MG63 (cell line): ENCODE measurements around the gene SLC4A11. TPM values are rescaled to one million over a fixed set of nuclear protein-coding genes. Genes with fewer than 3 reads are reported as not detected.
A peak's percentile ranks its signal among the peaks of the same experiment; 100 is the strongest.

Source experiments
- DNase-seq: peaks from one replicate; pipeline ENCODE4 v3.0.0-alpha.2; 2020
- H3K27me3 ChIP-seq: fragments of 250-450 bp; sonication (Bioruptor Pico); 2 replicates; pipeline ENCODE4 v1.5.1; 2020; ENCODE audit warnings: mild to moderate bottlenecking, moderate library complexity
- H3K36me3 ChIP-seq: fragments of 250-450 bp; sonication (Bioruptor Pico); 2 replicates; pipeline ENCODE4 v1.5.1; 2020; ENCODE audit warnings: mild to moderate bottlenecking, moderate library complexity
- H3K4me3 ChIP-seq: fragments of 250-450 bp; sonication (Bioruptor Pico); 2 replicates; pipeline ENCODE4 v1.5.1; 2020; ENCODE audit warnings: mild to moderate bottlenecking, moderate library complexity
- H3K9me3 ChIP-seq: fragments of 250-450 bp; sonication (Bioruptor Pico); 2 replicates; pipeline ENCODE4 v1.5.1; 2020; ENCODE audit warnings: mild to moderate bottlenecking, moderate library complexity
- total RNA-seq: library from RNA; depleted of rRNA; stranded (reverse); fragments of >200 nt; shearing (Covaris generic); gene quantifications from 2 replicates; pipeline ENCODE4 v1.2.3, GENCODE V29; 2014; ENCODE audit warnings: low replicate concordance; rRNA removed

SLC4A11 gene
- 0.20 TPM in 1 of 2 replicates, not detected in the other for total RNA-seq

DNA sequence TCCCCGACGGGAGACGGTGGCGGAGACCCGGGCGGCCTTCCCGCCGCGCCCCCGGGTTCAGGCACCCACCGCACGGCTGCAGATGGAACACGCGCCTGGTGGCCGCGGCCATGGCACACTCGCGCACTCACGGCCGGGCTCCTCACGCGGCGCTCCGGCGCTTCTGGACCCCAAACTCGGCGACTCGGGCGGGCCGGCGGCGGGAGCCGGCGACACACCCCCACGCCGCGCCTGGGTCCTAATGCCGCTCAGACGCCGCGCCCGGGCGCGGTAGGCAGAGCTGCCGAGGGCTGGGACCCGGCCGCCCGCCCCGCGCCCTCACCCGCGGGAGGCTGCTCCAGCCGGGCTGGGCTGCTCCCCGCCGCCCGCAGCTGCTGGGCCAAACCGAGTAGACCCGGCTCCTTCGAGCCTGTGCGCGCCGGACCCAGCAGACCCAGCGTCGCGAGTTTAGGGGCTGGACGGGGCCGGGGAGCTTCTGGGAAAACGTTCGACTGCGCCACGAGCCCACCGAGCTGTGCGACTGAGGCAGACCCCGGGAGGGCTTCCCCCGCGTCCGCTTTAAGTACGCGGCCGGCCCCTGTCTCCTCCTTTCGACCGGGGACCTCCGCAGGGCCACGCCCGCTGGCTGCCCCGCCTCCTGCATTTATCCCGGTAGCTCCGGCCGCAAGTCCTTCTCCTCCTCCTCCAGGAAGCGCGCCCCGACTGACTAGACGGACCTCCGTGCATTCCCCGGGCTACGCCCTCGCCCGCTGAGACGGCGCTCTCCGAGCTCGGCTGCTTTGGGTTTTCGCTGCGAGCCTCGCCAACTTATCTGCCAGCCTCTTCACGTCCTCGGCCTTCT is at the start of gene SLC4A11:
Gene SLC4A11 (minus strand): TSS at position 165 of the 841 bp plus-strand sequence. CDS start 53 bp downstream, at position 112.
- Histone ChIP-seq H3K27me3 (peaks cover 16% of the 10 kb centered on the region), H3K36me3 (no peaks in the 10 kb centered on the region), H3K4me3 (peak within 1 kb of the TSS; percentile 48), H3K9me3 (no peaks in the 10 kb centered on the region)
- DNase-seq, result peak; percentile 65

DNA sequence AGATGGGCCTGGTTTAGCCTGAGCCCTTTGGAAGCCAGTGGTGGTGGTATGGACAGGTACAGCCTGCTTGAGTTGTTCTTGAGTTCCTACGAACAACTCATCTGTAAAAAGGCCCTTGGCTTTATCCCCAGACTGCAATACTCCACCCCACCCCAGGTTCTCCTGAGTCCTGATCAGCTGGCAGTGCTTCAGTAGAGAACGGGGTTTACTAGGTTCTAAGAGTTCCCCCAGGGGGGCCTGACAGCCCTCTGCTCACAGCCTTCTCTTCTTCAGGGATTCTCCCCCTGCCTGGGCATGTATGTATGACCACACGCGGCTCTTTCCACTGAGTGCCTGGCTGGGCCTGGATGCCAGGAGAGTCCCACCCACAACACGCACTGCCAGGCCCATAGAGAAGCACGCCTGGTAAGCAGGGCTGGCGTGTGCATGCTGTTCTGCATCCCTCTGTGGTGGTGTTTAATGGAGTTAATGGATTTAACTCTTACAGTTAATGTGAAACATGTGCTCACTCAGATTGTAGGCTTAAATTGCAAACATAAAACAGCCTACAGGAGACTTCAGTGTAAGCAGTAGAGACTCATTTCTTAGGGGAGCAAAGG is 44.3 kb upstream of the SLC4A11 start:
- Histone ChIP-seq H3K36me3 (no peaks in the 10 kb centered on the region), H3K27me3 (no peaks in the 10 kb centered on the region), H3K4me3 (no peak overlapping the region), H3K9me3 (no peaks in the 10 kb centered on the region)
- DNase-seq, result no peak

GRCh38 chr20:3282271-3283221 is 43.6 kb upstream of the SLC4A11 start:
- no peak for DNase-seq
- H3K36me3 ChIP-seq, result no peaks in the 10 kb centered on the region

DNA sequence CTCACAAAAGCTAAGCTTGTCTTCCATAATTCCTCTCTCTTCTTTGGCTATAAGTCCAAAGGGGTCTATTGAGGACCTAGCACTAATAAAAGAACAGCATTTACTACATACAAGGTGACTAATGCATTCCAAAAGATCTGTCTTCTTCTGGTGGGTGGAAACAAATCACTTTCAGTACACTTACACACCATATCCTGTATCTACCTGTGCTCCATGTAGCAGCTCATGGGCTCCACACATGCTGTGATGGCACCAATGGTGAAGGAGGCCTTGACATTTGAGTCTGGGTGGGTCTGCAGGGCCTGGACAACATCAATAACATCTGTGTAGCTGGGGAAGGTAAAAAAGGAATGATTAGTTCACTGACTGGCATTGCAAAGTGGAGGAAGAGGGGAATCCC is 42.4 kb upstream of the SLC4A11 start:
- Histone ChIP-seq H3K4me3 (no peak overlapping the region), H3K9me3 (no peaks in the 10 kb centered on the region), H3K27me3 (no peaks in the 10 kb centered on the region), H3K36me3 (no peaks in the 10 kb centered on the region)
- no peak for DNase-seq

More at GRCh38 chr20:3282271-3283221, 43.6 kb upstream of the SLC4A11 start:
- no peaks in the 10 kb centered on the region for H3K9me3 ChIP-seq
- no peak overlapping the region for H3K4me3 ChIP-seq
- no peaks in the 10 kb centered on the region for H3K27me3 ChIP-seq

- no peak for DNase-seq
- no peaks in the 10 kb centered on the region for H3K9me3 ChIP-seq
- no peak overlapping the region for H3K4me3 ChIP-seq
- H3K36me3 ChIP-seq, result no peaks in the 10 kb centered on the region
- H3K27me3 ChIP-seq, result no peaks in the 10 kb centered on the region
Observed at GRCh38 chr20:3279761-3280160, 40.8 kb upstream of the SLC4A11 start.

DNA sequence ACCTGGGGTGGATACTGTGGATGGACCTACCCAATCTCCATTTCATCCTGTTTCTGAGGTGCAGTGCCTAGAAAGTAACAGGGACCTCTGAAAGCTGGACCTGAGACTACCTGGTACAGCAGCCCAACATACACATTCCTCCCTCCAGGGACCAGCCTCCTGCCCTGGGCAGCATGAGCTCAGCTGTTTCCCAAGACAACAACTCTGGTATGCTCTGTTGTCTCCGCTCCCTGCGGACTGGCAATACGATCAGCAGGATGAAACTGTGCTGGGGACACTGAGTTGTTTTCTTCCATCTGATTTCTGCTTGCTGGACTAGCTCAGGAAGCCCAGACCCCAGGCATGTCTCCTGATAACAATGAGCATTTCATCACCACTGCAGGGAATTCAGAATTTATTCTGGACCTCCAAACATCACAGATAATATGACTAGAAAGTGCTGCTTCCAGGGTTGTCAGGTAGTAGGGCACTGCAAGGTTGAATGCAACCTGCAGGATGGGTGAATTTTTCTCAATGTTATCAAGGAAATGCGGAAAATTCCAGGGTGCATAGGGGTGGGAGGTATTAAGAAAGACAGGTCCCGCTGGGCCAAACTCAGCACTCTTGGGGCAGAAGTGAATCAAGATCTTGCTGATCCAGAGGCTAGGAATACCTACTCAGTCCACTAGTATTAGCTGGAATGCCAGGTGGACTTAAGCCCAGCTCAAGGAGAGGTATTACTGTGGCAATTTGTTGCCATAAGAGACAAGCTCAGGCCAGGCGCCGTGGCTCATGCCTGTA is 38.9 kb upstream of the SLC4A11 start:
- Histone ChIP-seq H3K36me3 (no peaks in the 10 kb centered on the region), H3K27me3 (no peaks in the 10 kb centered on the region), H3K4me3 (no peak overlapping the region), H3K9me3 (no peaks in the 10 kb centered on the region)
- no peak for DNase-seq

GRCh38 chr20:3276680-3277015 is 37.7 kb upstream of the SLC4A11 start:
- Histone ChIP-seq H3K9me3 (no peaks in the 10 kb centered on the region), H3K36me3 (no peaks in the 10 kb centered on the region), H3K4me3 (no peak overlapping the region), H3K27me3 (no peaks in the 10 kb centered on the region)
- no peak for DNase-seq

DNA sequence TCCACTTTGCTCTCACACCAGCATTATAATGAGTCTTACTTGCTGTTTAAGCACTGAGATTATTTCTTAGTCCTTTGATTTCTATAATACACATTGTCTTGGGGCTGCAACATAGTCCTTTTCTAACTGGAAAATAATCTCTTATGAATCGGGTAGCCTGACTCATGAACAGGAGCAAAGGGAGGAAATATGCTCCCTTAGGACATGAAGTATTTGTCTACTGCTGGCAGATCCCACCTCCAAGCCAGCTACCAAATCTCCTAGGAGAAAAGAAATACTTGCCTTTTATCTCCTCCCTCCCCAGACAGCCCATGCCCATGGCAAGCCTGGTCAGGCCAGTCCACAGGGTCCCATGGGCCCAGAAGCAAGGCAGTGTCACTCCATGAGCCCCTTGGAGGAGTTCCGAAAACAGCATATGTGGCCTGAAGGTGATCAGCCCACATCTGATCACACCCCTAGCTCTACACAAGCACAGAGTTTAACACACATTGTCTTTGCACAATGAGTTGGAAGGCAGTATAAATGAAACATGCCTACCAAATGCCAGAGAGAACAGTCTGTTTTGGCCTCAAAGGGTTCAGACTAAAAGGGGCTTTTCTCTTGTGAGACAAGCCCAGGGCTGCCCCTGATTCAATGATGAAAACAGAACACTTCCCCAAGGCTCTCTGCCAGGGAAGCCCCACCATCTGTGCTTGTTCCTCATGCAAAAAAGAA is 37.1 kb upstream of the SLC4A11 start:
- DNase-seq, result no peak
- no peaks in the 10 kb centered on the region for H3K36me3 ChIP-seq
- no peaks in the 10 kb centered on the region for H3K27me3 ChIP-seq
- H3K9me3 ChIP-seq, result no peaks in the 10 kb centered on the region
- H3K4me3 ChIP-seq, result no peak overlapping the region

DNA sequence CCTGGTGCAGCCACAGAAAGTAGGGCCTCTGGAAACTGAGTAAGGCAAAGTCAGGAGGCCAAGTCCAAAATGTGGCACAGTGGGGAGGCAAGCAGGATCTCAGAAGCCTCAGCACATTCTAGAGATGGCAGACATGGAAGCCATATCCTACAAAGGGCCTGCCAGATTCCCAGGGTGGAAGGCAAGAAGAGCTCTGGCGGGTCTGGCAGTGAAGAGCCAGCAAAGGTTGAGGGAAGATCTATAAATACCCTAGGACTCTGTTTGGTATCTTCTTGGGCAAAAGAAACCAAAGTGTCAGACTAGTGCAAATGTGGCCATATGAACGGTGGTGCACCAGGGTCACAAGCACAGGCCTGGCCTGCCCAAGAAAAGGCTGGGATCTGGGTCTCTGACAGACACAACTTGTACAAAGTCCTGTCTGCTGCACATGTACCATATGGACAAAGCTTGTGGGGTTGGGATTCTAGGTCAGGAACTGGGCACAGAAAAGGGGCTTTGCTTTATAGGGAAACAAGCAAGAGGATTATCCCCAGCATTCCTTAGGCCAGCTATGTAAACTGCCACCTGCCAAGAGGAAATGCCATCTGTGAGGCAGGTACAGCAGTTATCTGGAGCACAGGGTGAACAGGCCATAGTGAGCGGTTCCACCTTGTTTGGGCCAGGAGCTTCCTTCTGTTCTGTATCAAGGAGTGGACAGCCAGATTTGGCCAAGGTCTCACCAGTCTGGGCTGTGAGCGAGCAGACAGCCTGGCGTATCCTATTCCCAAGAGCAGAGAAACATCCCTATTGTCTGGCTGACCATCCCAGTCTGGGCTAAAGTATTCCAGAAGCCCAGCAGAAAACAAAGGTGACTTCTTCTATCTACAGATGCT is 36.3 kb upstream of the SLC4A11 start:
- no peaks in the 10 kb centered on the region for H3K36me3 ChIP-seq
- H3K27me3 ChIP-seq, result no peaks in the 10 kb centered on the region
- DNase-seq, result no peak
- no peaks in the 10 kb centered on the region for H3K9me3 ChIP-seq
- no peak overlapping the region for H3K4me3 ChIP-seq

DNA sequence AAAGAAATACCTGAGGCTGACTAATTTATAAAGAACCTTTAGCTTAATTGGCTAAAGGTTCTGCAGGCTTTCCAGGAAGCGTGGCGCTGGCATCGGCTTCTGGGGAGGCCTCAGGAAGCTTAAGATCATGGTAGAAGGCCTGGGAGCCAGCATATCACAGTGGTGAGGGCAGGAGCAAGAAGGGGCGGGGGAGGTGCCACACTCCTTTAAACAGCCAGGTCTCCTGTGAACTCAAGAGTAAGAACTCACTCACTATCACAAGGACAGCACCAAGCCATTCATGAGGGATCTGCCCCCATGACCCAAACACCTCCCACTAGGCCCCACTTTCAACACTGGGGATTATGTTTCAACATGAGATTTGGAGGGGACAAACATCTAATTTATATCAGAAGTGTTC is 34.4 kb upstream of the SLC4A11 start:
- Histone ChIP-seq H3K4me3 (no peak overlapping the region), H3K9me3 (no peaks in the 10 kb centered on the region), H3K27me3 (no peaks in the 10 kb centered on the region), H3K36me3 (no peaks in the 10 kb centered on the region)
- DNase-seq, result no peak

DNA sequence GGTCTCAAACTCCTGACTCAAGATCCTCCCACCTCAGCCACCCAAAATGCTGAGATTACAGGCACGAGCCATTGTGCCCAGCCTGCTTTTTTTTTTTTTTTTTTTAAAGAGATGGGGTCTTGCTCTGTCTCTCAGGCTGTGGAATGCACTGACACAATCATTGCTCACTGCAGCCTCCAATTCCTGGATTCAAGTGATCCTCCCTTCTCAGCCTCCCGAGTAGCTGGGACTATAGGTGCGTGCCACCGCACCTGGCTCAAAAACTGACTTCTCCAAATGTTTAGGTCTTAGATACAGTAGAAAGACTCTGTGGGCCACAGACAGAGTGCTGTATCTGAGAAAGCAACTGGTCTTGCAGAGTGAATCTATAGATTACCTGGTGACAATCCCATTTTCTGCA is 31.1 kb upstream of the SLC4A11 start:
- no peaks in the 10 kb centered on the region for H3K36me3 ChIP-seq
- no peak for DNase-seq
- H3K9me3 ChIP-seq, result no peaks in the 10 kb centered on the region
- no peaks in the 10 kb centered on the region for H3K27me3 ChIP-seq
- H3K4me3 ChIP-seq, result no peak overlapping the region

GRCh38 chr20:3262566-3262965 is 23.6 kb upstream of the SLC4A11 start:
- no peaks in the 10 kb centered on the region for H3K36me3 ChIP-seq
- no peaks in the 10 kb centered on the region for H3K9me3 ChIP-seq
- H3K4me3 ChIP-seq, result no peak overlapping the region
- no peaks in the 10 kb centered on the region for H3K27me3 ChIP-seq
- no peak for DNase-seq

- H3K27me3 ChIP-seq, result no peaks in the 10 kb centered on the region
- DNase-seq, result no peak
- H3K36me3 ChIP-seq, result no peaks in the 10 kb centered on the region
- H3K4me3 ChIP-seq, result no peak overlapping the region
- H3K9me3 ChIP-seq, result no peaks in the 10 kb centered on the region
Observed at GRCh38 chr20:3258429-3258828, 19.4 kb upstream of the SLC4A11 start.

DNA sequence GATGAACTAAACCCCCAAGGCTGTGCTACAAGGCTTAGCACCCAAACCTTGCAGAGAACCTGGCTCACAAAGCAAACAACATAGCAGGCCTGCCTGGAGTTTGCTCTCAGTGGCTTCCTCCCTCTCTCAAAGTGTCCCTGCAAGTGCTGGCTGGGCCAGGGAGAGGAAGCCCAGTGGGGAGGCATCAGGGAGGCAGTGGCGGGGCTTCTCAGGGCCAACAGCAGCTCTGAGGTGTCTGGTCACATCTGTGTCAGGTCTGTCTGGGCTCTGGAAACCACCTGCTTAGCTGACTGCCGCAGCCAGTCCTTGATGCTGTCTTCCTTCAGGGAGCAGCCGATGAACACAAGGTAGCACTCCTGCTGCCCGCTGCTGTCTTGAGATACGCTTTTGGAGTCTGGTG is 16.7 kb upstream of the SLC4A11 start:
- Histone ChIP-seq H3K27me3 (no peaks in the 10 kb centered on the region), H3K36me3 (no peaks in the 10 kb centered on the region), H3K4me3 (no peak overlapping the region), H3K9me3 (no peaks in the 10 kb centered on the region)
- DNase-seq, result no peak

DNA sequence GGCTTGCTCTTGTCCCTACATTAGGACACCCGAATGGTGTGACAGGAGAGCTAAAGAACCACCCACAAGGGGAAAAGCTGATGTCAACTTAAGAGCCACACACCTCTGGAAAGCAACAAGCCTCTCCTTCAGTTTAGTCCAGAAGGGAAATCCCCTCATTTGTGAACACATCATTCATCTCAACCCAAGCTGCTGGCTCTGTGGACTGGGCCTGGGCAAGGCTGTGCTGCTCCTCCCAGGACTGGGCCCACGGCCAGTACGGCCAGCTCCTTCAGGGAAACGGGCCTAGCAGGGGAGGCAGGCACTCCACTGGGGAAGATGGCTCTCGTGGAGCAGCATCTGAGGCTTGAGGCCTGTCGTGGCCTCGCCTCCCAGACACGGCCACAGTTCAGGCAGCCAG is 12.8 kb upstream of the SLC4A11 start:
- no peaks in the 10 kb centered on the region for H3K27me3 ChIP-seq
- H3K36me3 ChIP-seq, result no peaks in the 10 kb centered on the region
- peak; percentile 36 for DNase-seq
- H3K4me3 ChIP-seq, result no peak overlapping the region
- no peaks in the 10 kb centered on the region for H3K9me3 ChIP-seq
